ENCODE measurements around the gene LBH. TPM values are rescaled to one million over a fixed set of nuclear protein-coding genes. Genes with fewer than 3 reads are reported as not detected.

Gene LBH
- polyA plus RNA-seq, 12 donors: 17.8 to 37.7 (median 27.1) TPM; not detected in 1

DNA sequence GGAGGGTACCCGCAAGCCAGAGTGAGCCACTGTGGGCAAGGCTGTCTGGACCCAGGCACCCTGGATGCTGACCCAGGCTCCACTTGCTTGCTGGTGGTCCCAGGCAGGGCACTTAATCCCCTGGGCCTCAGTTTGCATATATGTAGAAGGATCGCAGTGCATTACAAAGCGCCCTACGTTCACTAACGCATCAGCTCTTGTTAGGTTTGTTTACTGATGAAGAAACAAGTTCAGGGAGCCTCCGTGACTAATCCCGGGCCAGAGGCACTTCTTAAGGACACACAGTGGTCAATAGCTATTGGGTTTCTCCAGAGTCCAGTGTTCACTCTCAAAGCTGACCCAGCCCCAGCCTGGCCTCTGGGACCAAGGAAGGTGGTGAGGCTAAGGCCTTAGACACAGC is 70.2 kb downstream of the LBH start:
- DNase-seq: no peak

GRCh38 chr2:30302566-30302965 is 71.2 kb downstream of the LBH start:
- DNase-seq: no peak

DNA sequence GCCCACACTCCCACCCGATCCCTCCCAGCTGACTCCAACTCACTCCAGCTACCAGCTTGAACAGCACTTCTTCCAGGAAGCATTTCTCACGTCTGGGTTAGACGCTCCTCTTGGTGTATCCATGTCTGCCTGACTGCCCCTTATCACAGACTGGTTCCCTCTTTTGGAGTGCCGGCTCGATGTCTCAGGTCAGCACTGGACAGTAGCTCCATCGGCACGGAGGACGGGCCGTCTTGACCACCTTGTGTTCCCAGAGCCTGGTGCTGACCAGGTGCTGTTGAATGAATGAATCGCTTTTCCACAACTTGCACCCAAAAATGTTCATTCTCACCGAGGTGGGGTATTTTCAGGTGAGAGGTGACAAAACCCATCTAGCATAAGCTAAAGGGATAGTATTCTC is 71.8 kb downstream of the LBH start:
- DNase-seq: no peak

DNA sequence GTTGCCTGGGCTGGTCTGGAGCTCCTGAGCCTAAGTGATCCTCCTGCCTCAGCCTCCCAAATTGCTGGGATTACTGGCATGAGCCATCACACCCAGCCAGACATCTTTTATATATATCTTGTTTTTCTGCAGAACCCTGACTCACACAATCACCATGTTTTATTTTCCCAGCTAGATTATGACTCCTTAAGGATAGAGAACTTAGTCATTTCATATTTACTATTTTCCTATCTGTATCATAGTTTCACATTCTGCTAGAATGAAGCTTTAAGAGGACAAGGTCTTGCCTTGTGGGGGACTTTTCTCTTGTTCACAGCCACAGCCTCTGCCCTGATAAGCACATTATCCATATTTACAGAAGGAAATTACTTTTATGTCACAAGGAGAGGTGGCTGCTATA is 73.9 kb downstream of the LBH start:
- DNase-seq: no peak

- DNase-seq: no peak
These were observed 75.2 kb downstream of the LBH start for GRCh38 chr2:30306522-30306921.

DNA sequence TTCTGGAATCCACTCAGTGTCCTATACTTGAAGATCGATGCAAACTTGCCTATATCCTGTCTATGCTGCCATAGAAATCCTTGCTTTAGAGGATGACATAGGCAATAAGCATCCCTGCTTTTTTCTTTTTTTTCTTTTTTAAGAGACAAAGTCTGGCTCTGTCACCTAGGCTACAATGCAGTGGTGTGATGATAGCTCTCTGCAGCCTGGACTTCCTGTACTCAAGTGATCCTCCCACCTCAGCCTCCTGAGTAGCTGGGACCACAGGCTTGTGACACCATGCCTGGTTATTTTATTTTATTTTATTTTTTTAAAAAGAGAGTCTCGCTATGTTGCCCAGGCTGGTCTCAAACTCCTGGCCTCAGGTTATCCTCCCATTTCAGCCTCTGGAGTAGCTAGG is 76.9 kb downstream of the LBH start:
- no peak for DNase-seq

Other genes with a start within 250 kb of the LBH start
- gene YPEL5, start 84.5 kb upstream of the LBH start, polyA plus RNA-seq (ENCODE audit: insufficient read length in 12 of 12): 10 to 100 TPM in 11 of 12 donors, not detected in 1; 33.1 to 75.4 (median 56.1) TPM
- gene LCLAT1, start 215.7 kb downstream of the LBH start, polyA plus RNA-seq (ENCODE audit: insufficient read length in 12 of 12): 10 to 100 TPM in 4 of 12 donors, 1 to 10 TPM in 7, not detected in 1; 6.9 to 11.2 (median 9.2) TPM